ENCODE data around the gene TSPEAR.

TSPEAR gene

DNA sequence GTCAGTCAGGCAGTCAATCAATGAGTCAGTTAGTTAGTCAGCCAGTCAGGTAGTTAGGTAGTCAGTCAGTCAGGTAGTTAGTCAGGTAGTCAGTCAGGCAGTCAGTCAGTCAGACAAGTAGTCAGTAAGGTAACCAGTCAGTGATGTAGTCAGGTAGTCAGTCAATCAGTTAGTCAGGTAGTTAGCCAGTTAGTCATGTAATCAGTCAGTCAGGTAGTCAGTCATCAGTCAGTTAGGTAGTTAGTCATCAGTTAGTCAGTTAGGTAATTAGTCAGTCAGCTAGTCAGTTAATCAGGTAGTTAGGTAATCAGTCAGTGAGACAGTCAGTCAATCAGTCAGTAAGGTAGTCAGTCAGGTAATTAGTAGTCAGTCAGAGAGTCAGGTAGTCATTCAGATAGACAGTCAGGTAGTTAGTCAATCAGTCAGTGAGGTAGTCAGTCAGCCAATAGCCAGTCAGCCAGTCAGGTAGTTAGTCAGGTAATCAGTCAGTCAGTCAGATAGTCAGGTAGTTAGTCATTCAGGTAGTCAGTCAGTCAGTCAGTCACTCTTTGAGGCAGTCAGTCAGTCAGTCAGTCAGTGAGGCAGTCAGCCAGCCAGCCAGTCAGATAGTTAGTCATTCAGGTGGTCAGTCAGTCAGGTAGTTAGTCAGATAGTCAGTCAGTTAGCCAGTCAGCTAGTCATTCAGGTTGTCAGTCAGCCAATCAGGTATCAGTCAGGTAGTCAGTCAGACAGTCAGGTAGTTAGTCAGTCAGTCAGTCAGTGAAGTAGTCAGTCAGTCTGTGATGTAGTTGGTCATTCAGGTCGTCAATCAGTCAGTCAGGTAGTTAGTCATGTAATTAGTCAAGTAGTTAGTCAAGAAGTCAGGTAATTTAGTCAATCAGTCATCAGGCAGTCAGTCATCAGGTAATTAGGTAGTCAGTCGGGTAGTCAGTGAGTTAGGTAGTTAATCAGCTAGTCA, 186.7 kb downstream of the TSPEAR start:
- DNase-seq = no peak

DNA sequence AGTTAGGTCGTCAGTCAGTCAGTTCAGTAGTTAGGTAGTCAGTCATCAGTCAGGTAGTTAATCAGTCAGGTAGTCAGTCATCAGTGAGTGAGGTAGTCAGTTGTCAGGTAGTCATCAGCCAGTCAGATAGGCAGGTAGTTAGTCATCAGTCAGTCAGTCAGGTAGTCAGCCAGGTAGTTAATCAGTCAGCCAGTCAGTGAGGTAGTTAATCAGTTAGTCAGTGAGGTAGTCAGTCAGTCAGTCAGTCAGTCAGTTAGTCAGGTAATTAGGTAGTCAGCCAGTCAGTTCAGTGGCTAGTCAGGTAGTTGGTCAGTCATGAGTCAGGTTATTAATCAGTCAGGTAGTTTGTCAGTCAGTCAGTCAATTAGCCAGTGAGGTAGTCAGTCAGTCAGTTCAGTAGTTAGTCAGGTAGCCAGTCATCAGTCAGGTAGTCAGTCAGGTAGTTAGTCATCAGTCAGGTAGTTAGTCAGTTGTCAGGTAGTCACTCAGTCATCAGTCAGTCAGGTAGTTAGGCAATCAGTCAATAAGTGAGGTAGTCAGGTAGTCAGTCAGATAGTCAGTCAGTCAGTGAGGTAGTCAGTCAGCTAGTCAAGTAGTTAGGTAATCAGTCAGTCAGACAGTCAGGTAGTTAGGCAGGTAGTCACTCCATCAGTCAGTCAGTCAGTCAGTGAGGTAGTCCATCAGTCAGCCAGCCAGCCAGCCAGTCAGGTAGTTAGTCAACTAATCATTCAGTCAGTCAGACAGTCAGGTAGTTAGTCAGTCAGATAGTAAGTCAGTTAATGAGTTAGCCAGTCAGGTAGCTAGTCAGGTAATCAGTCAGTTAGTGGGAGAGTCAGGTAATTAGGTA, 187.6 kb downstream of the TSPEAR start:
- no peak for DNase-seq

DNA sequence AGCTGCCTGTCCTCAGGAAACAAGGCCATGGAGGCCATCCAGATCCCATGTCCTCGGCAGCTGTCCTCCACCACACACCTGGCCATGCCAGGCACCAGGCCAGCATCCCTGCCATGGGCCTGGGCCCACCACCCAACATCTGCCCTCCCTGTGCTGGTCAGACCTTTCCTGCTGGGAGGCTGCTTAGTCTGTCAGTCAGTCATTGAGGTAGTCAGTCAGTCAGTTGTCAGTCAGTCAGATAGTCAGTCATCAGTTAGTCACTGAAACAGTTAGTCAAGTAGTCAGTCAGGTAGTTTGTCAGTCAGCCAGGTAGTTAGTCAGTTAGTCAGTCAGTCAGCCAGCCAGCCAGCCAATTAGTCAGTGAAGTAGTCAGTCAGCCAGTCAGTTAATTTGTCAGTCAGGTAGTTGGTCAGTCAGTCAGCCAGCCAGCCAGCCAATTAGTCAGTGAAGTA, 188.6 kb downstream of the TSPEAR start:
- DNase-seq = no peak

DNA sequence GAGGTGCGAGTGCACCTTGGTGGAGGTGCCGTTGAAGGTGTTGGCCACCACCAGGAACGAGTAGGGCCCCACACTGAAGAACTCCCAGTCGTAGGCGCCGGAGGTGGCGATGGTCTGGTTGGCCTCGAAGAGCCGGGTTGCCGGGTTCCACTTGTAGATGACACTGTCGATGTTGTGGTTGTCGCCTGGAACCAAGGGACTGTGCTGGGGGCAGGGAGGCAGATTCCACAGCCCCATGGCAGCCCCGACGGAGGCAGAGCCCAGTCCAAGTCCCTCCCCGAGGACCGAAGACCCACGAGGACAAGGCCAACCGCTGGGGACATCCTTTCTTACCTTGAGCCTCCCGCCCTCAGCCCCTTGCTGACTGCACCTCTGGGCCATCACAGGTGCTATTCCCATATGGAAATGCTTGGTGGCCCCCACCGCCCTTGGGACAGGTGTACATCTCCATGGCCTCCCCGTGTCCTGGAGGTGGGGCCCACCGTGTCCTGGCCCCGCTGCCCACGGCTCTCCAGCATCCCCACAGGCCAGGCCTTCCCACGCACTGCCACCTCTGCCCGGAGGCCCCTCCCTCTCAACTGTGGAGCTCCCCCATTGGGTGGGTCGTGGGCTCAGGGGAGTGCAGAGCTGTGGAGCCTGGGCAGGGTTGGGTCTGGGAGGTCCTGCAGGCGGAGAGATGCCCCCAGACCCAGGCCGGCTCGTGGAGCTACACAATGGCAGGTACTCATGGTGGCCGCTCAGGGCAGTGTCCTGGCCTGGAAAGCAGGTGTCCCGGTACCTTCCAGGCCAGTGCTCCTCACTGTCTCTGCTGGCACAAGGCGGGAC, 189.2 kb downstream of the TSPEAR start:
- no peak for DNase-seq

DNA sequence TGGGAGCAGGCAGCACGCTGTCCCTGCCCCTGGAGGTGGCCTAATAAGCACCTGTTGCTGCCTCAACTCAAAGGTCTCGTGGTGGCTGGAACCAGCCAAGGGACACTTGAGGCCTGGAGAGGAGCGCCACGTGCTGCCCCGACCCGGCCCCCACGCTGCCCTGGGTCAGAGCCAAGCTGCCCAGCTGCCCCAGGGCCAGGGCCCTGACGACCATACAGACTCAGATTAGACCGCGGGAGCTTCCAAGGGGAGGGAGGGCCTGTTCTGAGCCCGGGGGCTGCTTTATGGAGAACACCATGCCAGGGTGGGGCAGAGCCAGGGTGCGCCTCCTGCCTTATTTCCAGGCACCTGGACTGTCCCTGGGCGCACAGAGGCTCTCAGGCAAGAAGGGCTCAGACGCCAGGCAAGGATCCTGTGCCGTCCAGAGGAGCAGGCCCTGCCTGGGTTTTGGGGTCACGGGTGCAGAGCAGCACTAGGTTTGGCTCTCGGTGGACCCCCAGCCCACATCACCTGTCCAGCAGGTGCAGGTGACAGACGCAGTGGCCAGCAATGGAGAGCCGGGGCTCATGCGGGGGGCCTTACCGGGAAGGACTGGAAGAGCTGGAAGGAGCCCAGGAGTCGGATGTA, 190.0 kb downstream of the TSPEAR start:
- no peak for DNase-seq

DNA sequence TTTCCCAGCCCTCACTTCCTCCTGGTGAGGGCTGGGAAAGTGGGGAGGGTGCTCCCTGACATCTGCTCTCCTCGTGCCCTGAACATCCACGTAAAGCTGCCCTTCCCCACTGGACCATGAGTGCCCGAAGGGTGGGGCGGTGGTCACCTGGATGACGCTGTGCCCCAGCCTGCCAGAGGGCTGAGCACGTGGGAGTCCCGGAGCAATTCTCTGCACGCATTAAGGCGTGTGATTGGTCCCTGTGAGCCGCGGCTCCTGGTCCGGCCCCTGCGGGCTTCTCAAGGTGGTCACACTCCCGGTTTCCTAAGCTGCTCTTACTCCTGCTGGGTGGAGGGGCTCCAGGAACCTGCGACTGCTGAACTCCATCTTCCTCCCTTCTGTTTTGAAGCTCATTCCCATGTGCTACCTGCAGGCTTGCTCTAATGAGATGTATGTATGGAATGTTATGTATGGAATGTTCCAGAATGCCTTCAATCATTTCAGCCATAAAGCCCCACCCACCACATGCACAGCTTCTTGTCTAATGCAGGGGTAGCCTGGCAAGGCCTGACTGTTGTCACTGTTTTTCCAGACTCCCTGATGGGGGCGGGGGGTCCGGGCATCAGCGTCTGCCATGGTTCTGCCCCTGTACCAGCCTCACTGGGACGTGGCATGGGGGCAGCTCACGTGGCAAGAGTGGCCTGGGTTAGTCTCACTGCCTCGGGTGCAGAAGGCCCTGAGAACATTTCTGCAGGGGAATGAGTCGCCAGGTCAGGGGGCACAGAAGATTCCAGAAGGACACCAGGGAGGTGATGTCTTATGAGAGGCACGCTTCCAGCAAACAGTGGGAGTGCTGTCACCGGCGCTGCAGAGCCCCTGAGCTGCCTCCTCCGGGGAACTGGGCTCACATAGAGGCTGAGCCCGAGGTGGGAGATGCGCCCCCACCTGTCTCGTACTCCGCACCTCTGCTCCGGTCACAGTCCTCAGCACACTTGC, 190.8 kb downstream of the TSPEAR start:
- DNase-seq = no peak

DNA sequence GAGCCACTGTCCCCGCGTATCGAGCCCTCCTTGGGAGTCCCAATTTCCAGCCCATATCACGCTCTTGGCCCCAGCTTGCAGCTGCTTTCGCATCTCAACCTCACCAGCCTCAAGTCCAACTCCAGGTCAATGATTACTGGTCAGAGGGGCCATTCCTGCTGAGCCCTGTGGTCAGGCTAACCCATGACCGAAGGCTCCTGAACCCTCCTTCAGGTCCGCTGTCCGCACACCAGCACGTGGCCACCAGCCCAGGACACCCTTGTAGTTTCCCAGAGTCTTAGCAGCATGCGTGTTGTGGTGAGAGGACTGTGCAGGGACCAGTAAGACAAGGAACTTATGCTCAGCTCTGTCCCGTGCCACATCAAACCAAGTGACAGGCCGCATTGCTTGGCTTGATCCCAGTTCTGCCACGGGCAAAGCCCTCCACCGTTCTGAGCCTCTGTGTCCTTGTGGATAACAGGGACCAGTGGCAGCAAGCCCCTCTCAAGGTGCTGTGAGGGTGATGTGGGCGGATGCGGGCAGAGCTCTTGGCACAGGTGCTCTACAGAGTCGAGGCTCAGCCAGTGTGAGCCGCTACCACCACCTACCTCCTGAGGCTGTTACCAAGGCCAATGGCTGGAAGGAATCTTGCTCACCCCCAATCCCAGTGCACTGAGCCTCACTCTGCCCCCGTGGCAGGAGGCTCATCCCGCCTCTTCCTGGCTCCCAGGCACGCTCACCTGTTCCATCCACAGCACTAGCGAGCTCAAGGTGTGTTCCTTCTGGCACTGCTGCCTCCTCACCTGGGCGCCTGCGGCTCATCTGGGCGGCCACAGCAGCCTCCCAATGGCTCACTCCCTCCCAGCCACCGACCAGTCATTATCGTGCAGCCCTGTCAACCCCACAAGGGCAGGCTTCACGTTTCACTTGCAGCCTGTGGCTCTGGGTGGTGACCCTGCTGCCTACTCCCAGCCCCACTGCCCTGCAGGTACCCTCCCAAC, 191.7 kb downstream of the TSPEAR start:
- DNase-seq = no peak

DNA sequence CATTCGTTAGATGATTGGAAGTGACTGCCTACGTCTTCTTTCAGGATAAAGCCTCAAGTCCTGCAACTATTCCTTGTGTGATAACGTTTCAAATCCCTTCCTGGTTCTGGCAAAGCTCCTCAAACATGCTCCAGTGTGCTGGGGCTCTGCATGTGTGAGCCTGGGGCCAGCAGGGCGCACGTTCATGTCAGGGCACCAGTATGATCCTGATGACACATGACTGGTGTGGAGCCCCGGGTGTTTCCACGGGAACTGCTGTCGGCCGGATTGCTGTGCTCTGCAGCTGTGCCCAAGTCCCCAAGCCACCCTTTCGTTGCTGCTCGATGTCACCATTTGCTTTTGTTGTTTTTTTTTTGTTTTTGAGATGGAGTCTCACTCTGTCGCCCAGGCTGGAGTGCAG, 192.7 kb downstream of the TSPEAR start:
- no peak for DNase-seq

DNA sequence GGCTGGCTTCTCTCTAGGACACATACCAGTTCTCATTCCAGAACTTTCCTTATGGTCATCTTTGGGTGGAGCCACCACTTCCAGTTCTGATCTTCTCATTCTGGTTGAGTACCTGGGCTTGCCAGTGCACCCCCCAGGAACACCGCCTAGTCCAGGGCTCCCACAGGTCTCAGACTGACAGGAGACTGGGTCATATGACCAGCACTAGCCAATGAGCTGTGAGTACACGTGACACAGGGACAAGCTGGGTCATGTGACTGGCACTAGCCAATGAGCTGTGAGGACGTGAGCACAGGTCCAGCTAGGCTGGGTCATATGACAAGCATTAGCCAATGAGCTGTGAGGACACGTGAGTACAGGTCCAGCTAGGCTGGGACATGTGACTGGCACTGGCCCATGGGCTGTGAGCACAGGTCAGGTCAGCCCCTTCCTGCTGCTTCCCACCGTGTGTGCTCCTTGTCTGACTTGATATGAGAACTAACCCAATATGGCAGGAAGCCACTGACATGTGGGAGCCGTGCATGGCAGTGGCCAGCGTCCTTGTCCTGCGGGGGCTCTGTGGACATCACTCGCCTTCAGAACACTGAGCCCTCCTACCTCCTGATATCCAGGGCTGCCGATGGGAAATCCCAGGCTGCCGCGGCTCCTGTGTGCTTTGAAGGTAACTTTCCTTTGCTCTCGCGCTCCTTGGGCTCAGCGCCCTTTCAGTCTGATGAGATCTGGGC, 194.0 kb downstream of the TSPEAR start:
- peak; percentile 98 for DNase-seq

DNA sequence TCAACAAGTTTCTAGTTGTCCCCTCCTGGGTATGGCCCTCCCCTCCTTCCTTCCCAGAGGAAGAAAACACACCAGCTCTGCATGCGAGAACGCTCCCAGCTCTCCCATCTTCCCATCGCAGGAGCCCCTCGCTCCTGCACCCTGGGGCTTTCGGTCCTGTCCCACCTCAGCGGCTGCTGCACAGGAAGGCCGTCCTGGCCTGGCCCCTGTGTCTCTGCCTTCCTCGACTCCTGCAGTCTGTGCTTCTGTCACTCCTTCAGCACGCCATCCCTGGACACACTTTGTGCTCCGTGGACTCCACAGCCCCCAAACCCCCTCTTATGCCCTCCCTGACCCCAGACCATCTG, 194.6 kb downstream of the TSPEAR start:
- no peak for DNase-seq

DNA sequence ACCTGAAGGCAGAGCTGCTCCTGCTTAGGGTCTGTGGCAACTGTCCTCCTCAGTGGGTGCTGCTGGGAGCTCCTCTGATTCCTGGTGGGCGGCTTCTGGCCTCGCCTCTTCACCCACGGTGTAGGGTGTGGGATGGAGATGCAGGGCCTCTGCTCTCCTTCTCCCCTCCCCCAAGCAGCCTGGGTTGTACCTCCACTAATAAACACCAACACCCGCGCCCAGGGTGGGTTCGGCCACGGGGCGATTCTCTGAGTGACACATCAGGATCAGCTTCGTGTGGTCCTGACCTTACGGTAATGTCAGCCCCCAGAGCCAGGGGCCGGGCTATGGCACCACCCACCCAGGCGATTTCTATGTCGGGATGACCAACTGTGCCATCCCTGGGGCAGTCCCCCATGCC, 195.0 kb downstream of the TSPEAR start:
- DNase-seq = no peak

DNA sequence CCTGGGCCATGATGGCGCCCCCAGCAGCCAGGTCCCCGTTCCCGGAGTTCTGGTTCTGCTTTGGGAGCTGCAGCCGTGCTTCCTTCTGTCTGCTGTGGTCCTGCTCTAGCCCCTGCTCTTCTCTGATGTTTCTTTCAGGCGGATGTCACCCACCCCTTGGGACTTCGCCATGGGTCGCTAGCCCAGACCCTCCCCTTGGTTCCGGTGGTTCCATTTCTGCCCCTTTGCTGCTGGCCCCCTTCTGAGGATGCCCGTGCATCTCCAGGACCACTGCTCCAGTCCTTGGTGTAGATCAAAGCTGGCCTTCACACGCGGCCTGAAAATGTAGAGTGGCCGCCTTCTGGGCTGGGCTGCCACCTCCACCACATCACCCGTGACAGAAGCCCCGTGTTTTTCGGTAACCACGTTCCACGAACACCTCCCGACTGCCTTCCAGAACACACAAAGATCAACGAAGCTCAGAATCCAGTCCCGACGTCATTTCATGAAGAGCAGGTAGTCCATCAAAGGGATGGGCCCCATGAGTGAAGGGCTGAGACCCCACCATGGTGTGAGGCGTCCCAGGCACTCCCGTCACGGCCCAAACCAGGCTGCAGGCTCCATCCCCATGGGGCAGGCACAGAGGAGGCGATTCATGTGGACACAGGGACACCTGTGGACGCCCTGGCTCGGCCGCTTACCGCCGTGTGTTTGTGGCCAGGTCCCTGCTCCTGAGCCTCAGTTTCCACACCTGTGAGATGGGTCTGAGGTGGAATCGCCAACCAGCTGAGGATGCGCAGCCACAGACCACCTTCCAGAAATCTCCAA, 195.8 kb downstream of the TSPEAR start:
- DNase-seq = no peak

DNA sequence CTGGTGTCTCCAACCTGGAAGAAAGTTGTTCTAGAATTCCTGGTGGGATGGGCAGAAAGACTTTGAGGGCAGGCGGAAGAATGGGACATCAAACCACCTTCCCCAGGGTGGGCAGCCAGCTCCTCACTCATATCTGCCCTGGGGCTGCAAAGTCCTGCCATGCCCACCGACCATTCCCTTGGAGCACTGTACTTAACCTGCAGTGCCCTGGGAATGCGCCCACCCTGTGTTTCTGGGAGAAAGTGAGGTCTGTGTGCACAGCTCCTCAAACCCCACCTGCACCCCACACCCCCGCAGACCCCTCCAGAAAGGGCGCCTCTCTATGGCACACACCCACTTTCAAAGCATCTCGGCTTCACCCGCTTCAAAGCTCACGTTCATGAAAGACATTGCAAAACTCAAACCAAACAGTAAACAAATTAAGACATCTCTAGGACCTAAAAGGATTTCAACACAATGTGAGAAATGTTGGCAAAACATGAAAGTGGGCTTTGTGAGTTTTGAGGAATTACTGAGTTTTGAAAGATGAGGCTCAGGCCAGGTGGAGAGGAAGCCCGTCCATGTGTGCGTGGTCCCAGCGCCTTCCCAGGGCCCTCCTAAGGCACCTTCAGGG, 196.5 kb downstream of the TSPEAR start:
- no peak for DNase-seq

DNA sequence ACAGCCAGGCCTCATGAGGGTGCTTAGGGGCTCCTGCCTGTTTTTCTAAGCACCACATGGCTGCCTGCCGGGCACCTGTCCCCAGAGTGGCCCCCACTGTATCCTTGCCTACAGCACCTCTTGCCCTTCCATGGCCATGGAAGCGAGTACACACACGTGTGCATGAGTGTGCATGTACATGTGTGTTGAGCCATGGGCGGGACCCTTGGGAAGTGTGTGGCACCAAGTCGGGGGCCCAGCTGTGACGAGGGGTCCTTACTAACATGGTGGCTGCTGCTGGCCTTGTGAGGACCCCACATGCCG, 197.2 kb downstream of the TSPEAR start:
- DNase-seq = no peak

DNA sequence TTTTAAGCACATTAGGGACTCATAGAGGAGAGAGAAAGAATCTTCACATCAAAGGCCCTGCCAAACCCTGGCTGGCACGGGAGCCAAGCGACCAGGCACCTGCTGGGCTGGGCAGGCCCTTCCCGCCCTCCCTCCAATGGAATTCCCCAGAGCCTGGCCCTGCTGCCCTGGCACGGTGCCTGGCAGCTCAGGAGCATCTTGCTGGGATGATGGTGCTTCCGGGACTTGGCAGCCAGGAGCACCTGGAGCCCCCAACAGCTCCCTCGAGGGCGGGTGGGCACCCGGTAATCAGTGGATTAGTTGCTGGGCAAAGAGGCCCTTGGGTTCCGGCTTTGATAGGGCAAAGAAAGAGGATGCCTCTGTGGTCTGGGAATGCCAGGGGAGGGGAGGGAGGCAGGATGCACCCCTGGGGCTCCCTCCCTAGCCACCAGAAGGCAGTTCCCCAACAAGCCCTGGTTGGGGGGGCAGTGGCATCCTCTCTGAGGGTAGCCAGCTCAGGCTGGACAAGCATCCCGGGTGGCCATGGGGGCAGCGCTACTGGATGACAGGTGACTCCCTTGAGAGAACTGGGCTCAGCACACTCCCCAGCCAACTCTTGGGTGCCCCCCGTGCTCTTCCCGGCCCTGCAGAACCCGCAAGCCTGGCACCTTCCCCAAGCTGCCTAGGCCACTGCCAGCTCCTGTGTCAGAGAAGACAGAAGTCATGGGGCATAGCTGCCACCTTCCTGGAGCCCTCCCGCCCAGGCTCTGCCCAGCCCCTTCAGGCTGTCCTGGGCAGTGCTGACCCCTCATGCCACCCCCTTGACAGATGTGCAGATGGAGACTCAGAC, 197.8 kb downstream of the TSPEAR start:
- DNase-seq = no peak

DNA sequence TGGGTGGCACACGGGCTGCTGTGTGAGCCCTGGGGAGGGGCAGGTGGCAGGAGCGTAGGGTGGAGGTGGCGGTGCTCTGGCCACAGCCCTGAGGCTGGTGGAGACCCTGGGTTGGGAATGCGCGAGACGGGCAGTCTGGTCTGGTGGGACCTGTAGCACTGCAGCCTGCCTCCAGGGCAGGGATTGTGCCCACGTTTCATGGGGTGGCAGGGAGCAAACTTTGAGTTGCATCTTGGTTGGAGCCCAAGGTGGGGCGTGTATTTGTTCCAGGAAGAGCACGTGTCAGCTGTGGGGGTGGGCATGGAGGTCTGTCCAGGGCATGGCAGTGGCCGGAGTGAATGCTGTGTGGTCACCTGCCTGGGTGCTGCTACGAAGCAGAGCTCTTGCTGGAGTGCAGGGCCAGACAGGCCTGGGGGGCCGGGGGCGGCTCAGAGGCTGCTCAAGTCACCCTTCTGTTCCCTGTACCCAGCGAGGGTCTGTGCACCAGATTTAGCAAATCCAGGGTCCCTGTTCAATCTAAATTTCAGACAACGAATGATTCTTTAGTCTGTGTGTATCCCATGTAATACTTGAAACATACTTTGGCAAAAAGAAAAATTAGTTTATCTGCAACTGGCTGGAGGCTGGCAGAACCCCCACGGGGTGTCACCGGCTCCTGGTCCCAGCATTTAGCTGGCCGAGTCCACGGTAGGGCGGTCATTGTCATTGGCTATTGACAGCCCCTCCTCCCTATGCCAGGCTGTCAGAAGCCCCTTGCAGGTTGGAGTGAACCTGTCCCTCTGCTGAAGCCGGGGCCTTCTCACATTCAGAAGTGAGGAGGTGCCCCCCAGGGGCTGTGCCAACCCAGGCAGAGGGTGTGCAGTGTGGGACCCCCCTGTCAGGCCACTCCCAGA, 198.6 kb downstream of the TSPEAR start:
- no peak for DNase-seq

Measured in SHP77 treated with DMSO at 0.1 percent for 48 hours (cell line).